ENCODE results near the gene GPHA2. TPM values are rescaled to one million over a fixed set of nuclear protein-coding genes. Genes with fewer than 3 reads are reported as not detected.

The GPHA2 gene
- total RNA-seq, 1 experiment from 2014 or later, result not detected

GRCh38 chr11:64933935-64934681 lies 1.6 kb downstream of the GPHA2 start:
- Histone ChIP-seq H3K9me3 (no peaks in the 10 kb centered on the region), H3K36me3 (peaks cover 4% of the 10 kb centered on the region), H3K4me3 (no peak overlapping the region), H3K27me3 (no peaks in the 10 kb centered on the region)
- no peak for DNase-seq

GRCh38 chr11:64933213-64933934 lies 2.3 kb downstream of the GPHA2 start:
- no peaks in the 10 kb centered on the region for H3K9me3 ChIP-seq
- DNase-seq, result no peak
- H3K4me3 ChIP-seq, result no peak overlapping the region
- H3K27me3 ChIP-seq, result no peaks in the 10 kb centered on the region
- H3K36me3 ChIP-seq, result peaks cover 4% of the 10 kb centered on the region

DNA sequence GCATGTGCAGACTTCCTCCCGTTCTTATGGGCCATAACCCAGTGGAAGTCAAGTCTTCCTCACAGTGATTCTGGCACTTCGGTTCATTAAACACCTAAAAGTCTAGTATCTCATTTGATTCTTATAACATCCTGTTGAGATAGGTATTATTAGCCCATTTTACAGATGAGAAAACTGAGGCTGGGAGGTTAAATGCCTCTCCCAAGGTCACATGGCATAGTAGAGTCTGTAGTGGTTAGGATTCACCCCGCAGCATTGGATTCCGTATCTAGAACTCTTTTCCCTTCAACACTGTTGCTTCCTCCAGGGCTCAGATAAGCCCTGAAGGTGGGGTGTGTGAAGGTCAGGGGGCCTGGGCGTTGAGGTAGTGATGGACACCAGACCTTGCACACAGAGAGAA lies 3.4 kb downstream of the GPHA2 start:
- Histone ChIP-seq H3K4me3 (no peak overlapping the region), H3K9me3 (no peaks in the 10 kb centered on the region), H3K27me3 (no peaks in the 10 kb centered on the region), H3K36me3 (peaks cover 6% of the 10 kb centered on the region)
- DNase-seq, result no peak

DNA sequence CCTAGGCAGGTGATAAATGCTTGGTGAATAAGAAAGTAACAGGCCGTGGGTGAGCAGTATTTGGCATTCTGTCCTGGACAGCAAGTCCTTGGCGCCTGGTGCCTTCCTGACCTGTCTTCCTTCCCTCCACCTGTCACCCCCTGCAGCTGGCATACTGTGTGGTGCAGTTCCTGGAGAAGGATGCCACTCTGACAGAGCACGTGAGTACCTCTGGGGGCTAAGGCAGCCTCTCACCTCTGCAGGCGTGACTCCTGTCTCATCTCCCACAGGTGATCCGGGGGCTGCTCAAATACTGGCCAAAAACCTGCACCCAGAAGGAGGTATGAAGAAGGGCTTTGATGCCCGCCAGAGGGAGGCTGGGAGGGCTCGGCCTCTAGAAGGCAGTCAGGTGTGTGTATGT lies 4.4 kb downstream of the GPHA2 start:
- Histone ChIP-seq H3K27me3 (no peaks in the 10 kb centered on the region), H3K4me3 (no peak overlapping the region), H3K9me3 (no peaks in the 10 kb centered on the region), H3K36me3 (peaks cover 6% of the 10 kb centered on the region)
- DNase-seq, result no peak

DNA sequence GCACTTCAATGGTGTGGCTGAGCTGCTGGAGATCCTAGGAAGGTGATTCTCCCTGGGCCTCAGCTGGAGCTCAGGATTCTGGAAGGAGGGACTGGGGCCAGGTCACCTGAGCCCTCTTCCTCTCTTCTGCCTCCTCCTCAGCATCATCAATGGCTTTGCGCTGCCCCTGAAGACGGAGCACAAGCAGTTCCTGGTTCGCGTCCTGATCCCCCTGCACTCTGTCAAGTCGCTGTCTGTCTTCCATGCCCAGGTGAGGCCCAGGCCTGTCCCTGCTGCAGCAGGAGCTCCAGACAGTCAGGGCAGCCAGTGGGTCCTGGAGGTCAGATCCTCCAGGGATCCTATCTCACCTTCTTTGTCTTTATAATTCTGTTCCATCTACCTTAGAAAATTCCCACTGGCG lies 5.4 kb downstream of the GPHA2 start:
- Histone ChIP-seq H3K9me3 (no peaks in the 10 kb centered on the region), H3K27me3 (no peaks in the 10 kb centered on the region), H3K4me3 (no peak overlapping the region), H3K36me3 (peaks cover 6% of the 10 kb centered on the region)
- no peak for DNase-seq

- DNase-seq, result no peak
- Histone ChIP-seq H3K36me3 (peaks cover 6% of the 10 kb centered on the region), H3K9me3 (no peaks in the 10 kb centered on the region), H3K27me3 (no peaks in the 10 kb centered on the region), H3K4me3 (no peak overlapping the region)
Measured at GRCh38 chr11:64929625-64930024, 6.1 kb downstream of the GPHA2 start.

- Histone ChIP-seq H3K9me3 (no peaks in the 10 kb centered on the region), H3K4me3 (no peak overlapping the region), H3K36me3 (peaks cover 6% of the 10 kb centered on the region), H3K27me3 (no peaks in the 10 kb centered on the region)
- no peak for DNase-seq
Measured at GRCh38 chr11:64928957-64929356, 6.7 kb downstream of the GPHA2 start.

GRCh38 chr11:64926689-64927088 lies 9.0 kb downstream of the GPHA2 start:
- Histone ChIP-seq H3K9me3 (no peaks in the 10 kb centered on the region), H3K4me3 (no peak overlapping the region), H3K27me3 (no peaks in the 10 kb centered on the region), H3K36me3 (peaks cover 2% of the 10 kb centered on the region)
- DNase-seq, result no peak

DNA sequence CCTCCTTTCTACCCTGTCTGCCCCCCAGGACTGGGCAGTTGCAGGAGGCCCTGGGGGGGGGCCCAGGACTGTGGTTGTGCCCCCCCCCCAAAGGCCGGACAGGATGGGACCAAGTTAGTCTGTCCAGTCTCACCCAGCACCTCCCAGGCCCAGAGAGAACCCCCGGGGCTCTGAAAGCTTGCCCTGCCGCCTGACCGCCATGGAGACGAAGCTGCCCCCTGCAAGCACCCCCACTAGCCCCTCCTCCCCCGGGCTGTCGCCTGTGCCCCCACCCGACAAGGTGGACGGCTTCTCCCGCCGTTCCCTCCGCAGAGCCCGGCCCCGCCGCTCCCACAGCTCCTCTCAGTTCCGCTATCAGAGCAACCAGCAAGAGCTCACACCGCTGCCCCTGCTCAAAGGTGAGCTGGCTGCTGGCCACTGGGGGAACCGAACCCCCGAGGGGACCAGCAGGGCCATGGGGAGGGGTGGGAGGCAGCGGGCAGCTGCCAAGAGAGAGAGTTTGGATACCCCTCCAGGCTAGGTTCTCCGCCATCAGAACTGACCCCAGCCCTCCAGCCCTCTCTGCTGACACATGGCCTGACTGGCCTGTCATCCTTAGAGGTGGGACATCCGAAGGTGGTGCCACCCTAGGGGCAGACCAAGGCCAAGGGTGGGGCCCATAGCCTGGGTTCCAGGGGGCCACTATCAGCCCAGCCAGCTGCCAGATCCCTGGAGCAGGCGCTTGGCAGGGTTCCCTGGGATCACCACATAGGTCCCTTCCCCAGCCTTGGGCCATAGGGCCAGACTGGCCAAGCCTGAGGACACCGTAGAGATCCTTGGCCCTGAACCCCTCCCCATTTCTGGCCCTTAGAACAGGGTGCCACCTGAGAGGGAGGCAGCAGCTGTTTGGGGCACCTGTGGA lies 9.9 kb downstream of the GPHA2 start:
- DNase-seq, result no peak
- Histone ChIP-seq H3K4me3 (peak overlapping the region; percentile 71), H3K9me3 (no peaks in the 10 kb centered on the region), H3K27me3 (no peaks in the 10 kb centered on the region), H3K36me3 (peaks cover 2% of the 10 kb centered on the region)

GRCh38 chr11:64924910-64925284 lies 10.8 kb downstream of the GPHA2 start:
- H3K9me3 ChIP-seq, result no peaks in the 10 kb centered on the region
- H3K4me3 ChIP-seq, result peak overlapping the region; percentile 71
- DNase-seq, result no peak
- peaks cover 2% of the 10 kb centered on the region for H3K36me3 ChIP-seq
- H3K27me3 ChIP-seq, result no peaks in the 10 kb centered on the region

DNA sequence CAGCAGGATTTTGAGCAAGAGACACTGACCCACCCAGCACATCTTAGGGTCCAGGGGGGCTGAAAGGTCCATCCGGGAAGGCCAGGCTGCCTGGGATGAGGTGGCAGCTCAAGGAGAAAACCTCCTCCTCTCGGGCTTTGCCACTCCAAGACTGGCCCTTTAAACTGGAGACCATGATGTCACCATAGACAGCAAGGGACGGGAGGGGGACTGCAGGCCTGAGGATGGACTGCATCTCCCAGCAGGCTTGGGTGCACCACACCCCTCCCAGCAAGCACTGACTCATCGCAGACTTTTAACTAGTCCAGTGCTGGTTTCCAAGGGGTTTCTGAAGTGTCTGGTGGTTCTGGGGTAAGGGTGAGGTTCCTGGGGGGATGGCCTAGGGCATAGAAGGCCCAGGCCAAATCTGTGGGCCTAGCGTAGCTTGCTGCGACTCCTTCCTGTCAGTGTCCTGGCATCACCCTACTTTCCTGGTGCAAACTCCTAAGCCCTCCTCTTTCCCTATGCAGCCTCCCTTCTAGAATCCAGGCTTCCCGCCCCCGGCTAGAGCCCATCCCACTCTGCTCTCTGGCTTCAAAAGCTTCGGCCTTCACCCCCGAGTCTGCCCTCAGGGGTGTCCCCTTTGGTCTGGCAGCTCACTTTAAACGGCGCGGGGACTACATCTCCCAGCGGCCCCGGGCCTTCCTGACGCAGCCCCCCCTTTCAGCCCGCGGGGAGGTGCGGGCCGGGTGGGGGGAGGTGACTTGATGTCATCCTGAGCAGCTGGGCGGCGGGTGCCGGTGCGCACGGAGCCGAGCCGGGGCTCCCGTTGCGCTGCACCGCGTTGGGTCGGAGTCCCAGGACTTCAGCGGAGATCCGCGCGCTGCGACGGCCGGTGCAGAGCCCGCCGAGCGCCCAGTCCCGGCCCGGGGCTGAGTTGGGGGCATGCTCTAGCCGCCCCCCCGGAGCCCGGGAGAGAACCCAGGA lies 11.5 kb downstream of the GPHA2 start, which contains the start of gene PPP2R5B:
Gene PPP2R5B, plus strand, starts transcription at position 746 of the 966 bp plus-strand sequence. CDS start 1,046 bp downstream, outside the sequence.
- no peaks in the 10 kb centered on the region for H3K27me3 ChIP-seq
- peak; percentile 95 for DNase-seq
- no peaks in the 10 kb centered on the region for H3K9me3 ChIP-seq
- peaks cover 2% of the 10 kb centered on the region for H3K36me3 ChIP-seq
- H3K4me3 ChIP-seq, result peak within 1 kb of the TSS; percentile 71

DNA sequence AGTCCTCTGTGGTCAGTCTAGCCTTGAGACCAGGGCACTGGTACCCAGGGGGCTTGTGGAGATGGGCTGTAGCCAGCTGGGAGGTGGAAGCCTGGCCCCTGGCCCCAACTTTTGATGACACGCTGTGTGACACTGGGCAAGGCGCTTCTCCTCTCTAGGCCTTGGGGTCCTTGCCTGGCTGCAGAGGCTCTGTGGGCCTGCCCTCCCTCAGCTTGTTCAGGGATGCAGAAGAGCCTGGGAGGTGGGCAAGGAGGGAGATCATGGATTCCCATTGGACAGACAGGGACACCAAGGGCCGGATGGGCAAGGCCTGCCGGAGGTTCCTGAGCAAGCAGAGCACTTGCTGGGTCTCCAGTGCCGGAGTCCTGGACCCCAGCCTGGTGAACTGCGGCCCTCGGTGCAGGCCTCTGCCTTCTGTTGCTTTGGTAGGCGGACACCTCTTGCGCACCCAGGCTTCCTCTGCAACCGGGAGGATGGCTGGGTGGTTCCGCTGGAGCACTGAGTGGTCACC lies 12.5 kb downstream of the GPHA2 start:
- Histone ChIP-seq H3K9me3 (no peaks in the 10 kb centered on the region), H3K36me3 (peaks cover under 1% of the 10 kb centered on the region), H3K27me3 (no peaks in the 10 kb centered on the region), H3K4me3 (no peak overlapping the region)
- no peak for DNase-seq

- Histone ChIP-seq H3K36me3 (no peaks in the 10 kb centered on the region), H3K27me3 (no peaks in the 10 kb centered on the region), H3K4me3 (no peak overlapping the region), H3K9me3 (no peaks in the 10 kb centered on the region)
- no peak for DNase-seq
Measured at GRCh38 chr11:64921384-64921783, 14.3 kb downstream of the GPHA2 start.

- Histone ChIP-seq H3K9me3 (no peaks in the 10 kb centered on the region), H3K4me3 (no peak overlapping the region), H3K27me3 (no peaks in the 10 kb centered on the region), H3K36me3 (no peaks in the 10 kb centered on the region)
- no peak for DNase-seq
Measured at GRCh38 chr11:64920124-64920523, 15.6 kb downstream of the GPHA2 start.

DNA sequence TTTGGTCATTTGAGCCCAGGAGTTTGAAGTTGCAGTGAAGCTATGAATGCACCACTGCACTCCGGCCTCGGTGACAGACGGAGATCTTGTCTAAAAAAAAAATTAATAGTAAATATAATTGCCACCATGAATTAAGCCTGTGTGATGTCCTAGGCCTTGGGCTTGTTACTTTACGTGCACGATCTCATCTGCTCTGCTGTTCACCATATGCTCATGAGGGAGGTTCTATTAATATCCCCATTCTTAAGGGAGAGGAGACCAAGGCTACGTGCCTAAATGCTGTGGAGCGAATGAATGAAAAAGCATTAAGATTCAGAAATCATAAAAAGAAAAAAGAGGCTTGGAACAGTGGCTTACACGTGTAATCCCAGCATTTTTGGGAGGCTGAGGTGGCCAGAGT lies 16.1 kb downstream of the GPHA2 start:
- Histone ChIP-seq H3K4me3 (no peak overlapping the region), H3K27me3 (no peaks in the 10 kb centered on the region), H3K36me3 (no peaks in the 10 kb centered on the region), H3K9me3 (no peaks in the 10 kb centered on the region)
- DNase-seq, result no peak

DNA sequence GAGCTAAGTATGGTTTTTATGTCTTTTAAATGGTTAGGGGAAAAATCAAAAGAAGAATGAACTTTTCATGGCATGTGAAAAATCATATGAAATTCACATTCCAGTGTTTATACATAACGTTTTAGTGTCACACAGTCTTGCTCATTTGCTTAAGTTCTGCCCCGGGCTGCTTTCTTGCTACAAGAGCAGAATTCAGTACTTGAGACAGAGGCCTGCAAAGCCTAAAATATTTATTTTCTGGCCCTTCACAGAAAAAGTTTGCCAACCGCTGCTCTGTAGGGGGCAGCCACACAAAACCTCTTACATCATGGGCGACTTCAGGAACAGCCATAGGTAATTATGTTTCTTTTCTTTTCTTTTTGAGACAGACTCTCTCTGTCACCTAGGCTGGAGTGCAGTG lies 17.7 kb downstream of the GPHA2 start:
- H3K36me3 ChIP-seq, result no peaks in the 10 kb centered on the region
- DNase-seq, result peak; percentile 25
- H3K27me3 ChIP-seq, result no peaks in the 10 kb centered on the region
- peak overlapping the region; percentile 69 for H3K4me3 ChIP-seq
- no peaks in the 10 kb centered on the region for H3K9me3 ChIP-seq
